Parathyroid adenoma (tissue), 2 donors: ENCODE data around the gene ZNF189.
"Not testable (repeated sequence)": the region's sequence is repeated elsewhere in the genome, so short reads cannot be mapped to it uniquely, and the experiment has no call there.

Source experiments
- H2AFZ ChIP-seq: fragments of 300-600 bp; sonication (generic); one replicate; pipeline ENCODE4 v1.7.0; 2017; ENCODE audit warnings: antibody characterized with exemption, mild to moderate bottlenecking
- H3K27ac ChIP-seq: fragments of 300-600 bp; sonication (generic); one replicate; pipeline ENCODE4 v1.7.0; 2017
- H3K27me3 ChIP-seq: fragments of 300-600 bp; sonication (generic); one replicate; pipeline ENCODE4 v1.7.0; 2017; ENCODE audit warnings: low read length; ENCODE audit not compliant: control insufficient read depth, insufficient read depth
- H3K36me3 ChIP-seq: fragments of 300-600 bp; sonication (generic); one replicate; pipeline ENCODE4 v1.7.0; 2017; ENCODE audit warnings: low read length; ENCODE audit not compliant: control insufficient read depth, insufficient read depth
- H3K4me1 ChIP-seq: fragments of 300-600 bp; sonication (generic); one replicate; pipeline ENCODE4 v1.7.0; 2017; ENCODE audit warnings: control low read depth
- H3K4me2 ChIP-seq: fragments of 300-600 bp; sonication (generic); one replicate; pipeline ENCODE4 v1.7.0; 2017; ENCODE audit warnings: low read length
- H3K4me3 ChIP-seq: fragments of 300-600 bp; sonication (generic); one replicate; pipeline ENCODE4 v1.7.0; 2017; ENCODE audit warnings: low read depth, low read length
- H3K79me2 ChIP-seq: fragments of 300-600 bp; sonication (generic); one replicate; pipeline ENCODE4 v1.7.0; 2017; ENCODE audit warnings: control low read depth
- H3K9ac ChIP-seq: fragments of 300-600 bp; sonication (generic); one replicate; pipeline ENCODE4 v1.7.0; 2017; ENCODE audit warnings: mild to moderate bottlenecking
- H3K9me3 ChIP-seq: fragments of 300-600 bp; sonication (generic); one replicate; pipeline ENCODE4 v1.7.0; 2017; ENCODE audit warnings: low read length; ENCODE audit not compliant: control insufficient read depth
- CTCF ChIP-seq: fragments of 300-600 bp; sonication (generic); IDR thresholded peaks from one replicate; pipeline ENCODE4 v1.7.0; 2017; ENCODE audit warnings: antibody characterized with exemption, mild to moderate bottlenecking
- donor health status: primary hyperparathyroidism.

The ZNF189 gene

GRCh38 chr9:101383361-101383760 lies 15.3 kb upstream of the ZNF189 start:
- no peaks in the 10 kb centered on the region for H3K79me2 ChIP-seq
- no peak overlapping the region for H3K4me2 ChIP-seq
- TF ChIP-seq CTCF: no peak
- no peaks in the 10 kb centered on the region for H3K27me3 ChIP-seq
- H3K9me3 ChIP-seq: no peaks in the 10 kb centered on the region
- no peak overlapping the region for H3K27ac ChIP-seq
- H3K9ac ChIP-seq: no peak overlapping the region
- H3K36me3 ChIP-seq: no peaks in the 10 kb centered on the region
- no peak overlapping the region for H2AFZ ChIP-seq
- no peak overlapping the region for H3K4me3 ChIP-seq
- H3K4me1 ChIP-seq: no peaks in the 10 kb centered on the region

GRCh38 chr9:101384873-101385536 lies 13.6 kb upstream of the ZNF189 start, which contains the start of gene BAAT:
Gene BAAT, minus strand, starts transcription at chr9:101385006. Its CDS starts 13,602 bp downstream, at chr9:101371404.
- H3K27ac ChIP-seq, H3K4me3 ChIP-seq, H3K27me3 ChIP-seq: not testable (repeated sequence)

GRCh38 chr9:101387871-101388506 lies 10.7 kb upstream of the ZNF189 start:
- H3K27me3 ChIP-seq: no peaks in the 10 kb centered on the region
- TF ChIP-seq CTCF: peak; percentile 31
- H3K4me3 ChIP-seq: no peak overlapping the region
- no peak overlapping the region for H3K4me2 ChIP-seq
- H3K9me3 ChIP-seq: no peaks in the 10 kb centered on the region
- H2AFZ ChIP-seq: no peak overlapping the region
- peaks cover under 1% of the 10 kb centered on the region for H3K79me2 ChIP-seq
- H3K36me3 ChIP-seq: no peaks in the 10 kb centered on the region
- no peak overlapping the region for H3K27ac ChIP-seq
- no peak overlapping the region for H3K9ac ChIP-seq
- no peaks in the 10 kb centered on the region for H3K4me1 ChIP-seq

More at GRCh38 chr9:101384873-101385536, 13.6 kb upstream of the ZNF189 start, which contains the start of gene BAAT:
- not testable (repeated sequence) for H3K4me2 ChIP-seq, H3K9me3 ChIP-seq, H3K4me1 ChIP-seq, H3K79me2 ChIP-seq, H3K36me3 ChIP-seq, H3K9ac ChIP-seq, H2AFZ ChIP-seq

- TF ChIP-seq CTCF: no peak
- H2AFZ ChIP-seq: no peak overlapping the region
- no peaks in the 10 kb centered on the region for H3K9me3 ChIP-seq
- peaks cover 2% of the 10 kb centered on the region for H3K79me2 ChIP-seq
- no peaks in the 10 kb centered on the region for H3K27me3 ChIP-seq
- no peak overlapping the region for H3K4me3 ChIP-seq
- no peak overlapping the region for H3K27ac ChIP-seq
- H3K9ac ChIP-seq: no peak overlapping the region
- no peaks in the 10 kb centered on the region for H3K36me3 ChIP-seq
- H3K4me1 ChIP-seq: no peaks in the 10 kb centered on the region
- no peak overlapping the region for H3K4me2 ChIP-seq
These were observed 10.1 kb upstream of the ZNF189 start for GRCh38 chr9:101388507-101388993.

GRCh38 chr9:101393135-101393534 lies 5.5 kb upstream of the ZNF189 start:
- no peaks in the 10 kb centered on the region for H3K27me3 ChIP-seq

More at GRCh38 chr9:101393135-101393534, 5.5 kb upstream of the ZNF189 start:
- H3K79me2 ChIP-seq: peaks cover 14% of the 10 kb centered on the region
- H3K27ac ChIP-seq: no peak overlapping the region
- H3K9ac ChIP-seq: no peak overlapping the region
- no peaks in the 10 kb centered on the region for H3K36me3 ChIP-seq
- no peak overlapping the region for H2AFZ ChIP-seq
- TF ChIP-seq CTCF: no peak
- H3K4me2 ChIP-seq: no peak overlapping the region
- no peaks in the 10 kb centered on the region for H3K9me3 ChIP-seq
- no peak overlapping the region for H3K4me3 ChIP-seq
- no peaks in the 10 kb centered on the region for H3K4me1 ChIP-seq
